IMR-90 (cell line): ENCODE measurements around the gene TACC2. TPM values are rescaled to one million over a fixed set of nuclear protein-coding genes. Genes with fewer than 3 reads are reported as not detected.

ENCODE experiments used
- ATAC-seq: fragments of 200-7000 bp; cut with Tn5 transposase; 2 replicates; pipeline ENCODE4 v1.9.1; 2020; ENCODE audit warnings: low read depth, mild to moderate bottlenecking, moderate library complexity
- BruUV-seq: library from RNA; stranded (reverse); fragments of 400-500 nt; replicated peaks from 2 replicates; lab custom pipeline; 2021; lab: Mats Ljungman, UMichigan
- CTCF ChIA-PET: fragments of 300-600 bp; formaldehyde crosslinking; extraction: SDS; loops from one replicate; lab custom pipeline; 2021; ENCODE audit warnings: antibody characterized with exemption; lab: Yijun Ruan, JAX
- POLR2A ChIA-PET: fragments of 300-600 bp; sonication (Branson Sonifier 250); formaldehyde crosslinking; loops from one replicate; lab custom pipeline; 2022; ENCODE audit warnings: antibody characterized with exemption; ENCODE audit not compliant: unreplicated experiment; lab: Charles Lee
- DNase-seq: peaks from one replicate; pipeline ENCODE4 v3.0.0; 2013
- H2AFZ ChIP-seq: replicated peaks from 2 replicates; pipeline ENCODE3; 2013; ENCODE audit warnings: low read length, mild to moderate bottlenecking; ENCODE audit not compliant: poor library complexity
- H2AK5ac ChIP-seq: 2 replicates; pipeline ENCODE4 v1.6.1; 2013; ENCODE audit warnings: low read depth, low read length, inconsistent platforms
- H2AK9ac ChIP-seq: replicated peaks from 2 replicates; pipeline ENCODE3; 2013; ENCODE audit warnings: mild to moderate bottlenecking, low read depth, low read length, moderate library complexity; ENCODE audit not compliant: poor library complexity
- H2BK120ac ChIP-seq: 2 replicates; pipeline ENCODE4 v1.6.1; 2013; ENCODE audit warnings: low read depth, low read length, inconsistent platforms
- H2BK15ac ChIP-seq: 3 replicates; pipeline ENCODE4 v1.6.1; 2013; ENCODE audit warnings: low read depth, low read length, inconsistent platforms
- H2BK20ac ChIP-seq: 2 replicates; pipeline ENCODE4 v1.6.1; 2013; ENCODE audit warnings: low read depth, mild to moderate bottlenecking, inconsistent platforms, low read length, moderate library complexity
- H2BK5ac ChIP-seq: 2 replicates; pipeline ENCODE4 v1.6.1; 2013; ENCODE audit warnings: mild to moderate bottlenecking, low read depth, low read length, inconsistent platforms; ENCODE audit not compliant: poor library complexity, severe bottlenecking
- H3K14ac ChIP-seq: replicated peaks from 2 replicates; pipeline ENCODE4 v1.6.1; 2013; ENCODE audit warnings: low read depth, low read length, inconsistent platforms
- H3K18ac ChIP-seq: 2 replicates; pipeline ENCODE4 v1.6.1; 2013; ENCODE audit warnings: low read depth, low read length, control low read depth
- H3K23ac ChIP-seq: 2 replicates; pipeline ENCODE4 v1.6.1; 2013; ENCODE audit warnings: low read depth, low read length, inconsistent platforms
- H3K27ac ChIP-seq: 2 replicates; pipeline ENCODE4 v1.5.1; 2013; ENCODE audit warnings: mild to moderate bottlenecking, control low read depth, low read length; ENCODE audit not compliant: insufficient read depth
- H3K27me3 ChIP-seq: 2 replicates; pipeline ENCODE4 v1.6.1; 2013; ENCODE audit warnings: low read length; ENCODE audit not compliant: control insufficient read depth, insufficient read depth
- H3K36me3 ChIP-seq: 2 replicates; pipeline ENCODE4 v1.6.1; 2013; ENCODE audit warnings: low read length, mixed read lengths; ENCODE audit not compliant: control insufficient read depth, insufficient read depth
- H3K4ac ChIP-seq: 2 replicates; pipeline ENCODE4 v1.6.1; 2013; ENCODE audit warnings: low read depth, low read length, inconsistent platforms
- H3K4me1 ChIP-seq: 2 replicates; pipeline ENCODE4 v1.6.1; 2013; ENCODE audit warnings: low read length, mixed read lengths; ENCODE audit not compliant: control insufficient read depth, insufficient read depth
- H3K4me2 ChIP-seq: 2 replicates; pipeline ENCODE4 v1.6.1; 2013; ENCODE audit warnings: low read depth, mild to moderate bottlenecking, control low read depth, low read length, moderate library complexity
- H3K4me3 ChIP-seq: 2 replicates; pipeline ENCODE4 v1.5.1; 2013; ENCODE audit warnings: low read depth, mild to moderate bottlenecking, control low read depth, low read length, moderate library complexity; ENCODE audit not compliant: insufficient read depth
- H3K56ac ChIP-seq: 2 replicates; pipeline ENCODE4 v1.6.1; 2013; ENCODE audit warnings: low read length, inconsistent platforms; ENCODE audit not compliant: insufficient read depth; ENCODE audit errors: extremely low read depth
- H3K79me1 ChIP-seq, 2 experiments: 2 replicates each; pipeline ENCODE4 v1.6.1; 2013; ENCODE audit warnings: low read length in 2 of 2, inconsistent platforms in 1 of 2, low read depth in 1 of 2
- H3K9ac ChIP-seq: 2 replicates; pipeline ENCODE4 v1.6.1; 2013; ENCODE audit warnings: low read depth, low read length, control low read depth
- H3K9me1 ChIP-seq: 2 replicates; pipeline ENCODE4 v1.6.1; 2013; ENCODE audit warnings: low read length, inconsistent platforms; ENCODE audit not compliant: insufficient read depth
- H3K9me3 ChIP-seq: 2 replicates; pipeline ENCODE4 v1.6.1; 2013; ENCODE audit warnings: low read length; ENCODE audit not compliant: control insufficient read depth, insufficient read depth
- H4K20me1 ChIP-seq: 2 replicates; pipeline ENCODE4 v1.6.1; 2013; ENCODE audit warnings: low read length, inconsistent platforms; ENCODE audit not compliant: insufficient read depth
- H4K5ac ChIP-seq: 2 replicates; pipeline ENCODE4 v1.6.1; 2013; ENCODE audit warnings: mild to moderate bottlenecking, low read depth, low read length, control low read depth
- H4K8ac ChIP-seq, 2 experiments: 2 replicates each; pipeline ENCODE4 v1.6.1; 2013; ENCODE audit warnings: low read depth in 2 of 2, low read length in 2 of 2, control low read depth in 1 of 2, inconsistent platforms in 1 of 2
- H4K91ac ChIP-seq: 2 replicates; pipeline ENCODE4 v1.6.1; 2013; ENCODE audit warnings: low read depth, low read length, inconsistent platforms; ENCODE audit not compliant: insufficient read depth
- BHLHE40 ChIP-seq: fragments of 150-350 bp; IDR thresholded peaks from 2 replicates; pipeline ENCODE4 v1.6.1; 2016; ENCODE audit warnings: mild to moderate bottlenecking, low read depth, low read length
- CEBPB ChIP-seq: IDR thresholded peaks from 2 replicates; pipeline ENCODE4 v1.6.1; 2012; ENCODE audit warnings: low read depth, low read length, improper control_type of control experiment
- CHD1 ChIP-seq: IDR thresholded peaks from 2 replicates; pipeline ENCODE4 v1.6.1; 2012; ENCODE audit warnings: low read depth, low read length, improper control_type of control experiment
- CTCF ChIP-seq: conservative IDR thresholded peaks from 2 replicates; pipeline ENCODE4 v1.5.1; 2012; ENCODE audit warnings: mild to moderate bottlenecking, low read depth, low read length, improper control_type of control experiment
- ELK1 ChIP-seq: fragments of 150-350 bp; IDR thresholded peaks from 2 replicates; pipeline ENCODE4 v1.6.1; 2016; ENCODE audit warnings: low read depth, mild to moderate bottlenecking, low read length, moderate library complexity, borderline replicate concordance
- FOS ChIP-seq: fragments of 150-350 bp; IDR thresholded peaks from 2 replicates; pipeline ENCODE4 v1.6.1; 2016; ENCODE audit warnings: low read depth, low read length
- MAFK ChIP-seq: IDR thresholded peaks from 2 replicates; pipeline ENCODE4 v1.6.1; 2012; ENCODE audit warnings: low read depth, low read length, improper control_type of control experiment
- MAZ ChIP-seq: IDR thresholded peaks from 2 replicates; pipeline ENCODE4 v1.6.1; 2012; ENCODE audit warnings: low read depth, mild to moderate bottlenecking, low read length, improper control_type of control experiment, moderate library complexity, borderline replicate concordance
- MXI1 ChIP-seq: IDR thresholded peaks from 2 replicates; pipeline ENCODE4 v1.6.1; 2012; ENCODE audit warnings: low read depth, mild to moderate bottlenecking, low read length, moderate library complexity, borderline replicate concordance
- NFE2L2 ChIP-seq: fragments of 150-350 bp; IDR thresholded peaks from 2 replicates; pipeline ENCODE4 v1.6.1; 2016; ENCODE audit warnings: low read depth, mild to moderate bottlenecking, low read length
- POLR2A ChIP-seq: IDR thresholded peaks from 2 replicates; pipeline ENCODE4 v1.6.1; 2012; ENCODE audit warnings: mild to moderate bottlenecking, low read depth, low read length
- RAD21 ChIP-seq: IDR thresholded peaks from 2 replicates; pipeline ENCODE4 v1.6.1; 2012; ENCODE audit warnings: low read length, improper control_type of control experiment
- RCOR1 ChIP-seq: IDR thresholded peaks from 2 replicates; pipeline ENCODE4 v1.6.1; 2012; ENCODE audit warnings: mild to moderate bottlenecking, low read length, improper control_type of control experiment; ENCODE audit not compliant: insufficient replicate concordance
- RFX5 ChIP-seq: IDR thresholded peaks from 2 replicates; pipeline ENCODE4 v1.8.0; 2012; ENCODE audit warnings: low read depth, mild to moderate bottlenecking, low read length, moderate library complexity
- SMC3 ChIP-seq: fragments of 150-350 bp; IDR thresholded peaks from 2 replicates; pipeline ENCODE4 v1.6.1; 2016; ENCODE audit warnings: low read depth, mild to moderate bottlenecking, antibody characterized with exemption, low read length, moderate library complexity
- USF2 ChIP-seq: fragments of 150-350 bp; IDR thresholded peaks from 2 replicates; pipeline ENCODE4 v1.6.1; 2017; ENCODE audit warnings: mild to moderate bottlenecking, antibody characterized with exemption, low read length, low read depth
- WGBS, 2 experiments: methylation state at CpG; one replicate each; pipeline versions ENCODE4 v1.1.5 to v1.1.7; 2013; ENCODE audit warnings: missing lambda C conversion rate in 2 of 2; ENCODE audit not compliant: insufficient read length in 1 of 2; ENCODE audit errors: extremely low coverage in 2 of 2; 5-methylcytosine and 5-hydroxymethylcytosine counted together
- dilution Hi-C: fragments of 300-500 bp; cut with HindIII; formaldehyde crosslinking; loops from one replicate; pipeline ENCODE4 v1.14.3; 2018; ENCODE audit warnings: low sequenced_read_pairs; ENCODE audit not compliant: unreplicated experiment
- in situ Hi-C: fragments of 300-500 bp; cut with MboI; formaldehyde crosslinking; loops from 3 replicates; pipeline ENCODE4 v1.14.3; 2019; ENCODE audit warnings: low sequenced_read_pairs, inconsistent platforms, mixed read lengths
- intact Hi-C: fragments of 100-400 bp; cut with micrococcal nuclease; formaldehyde crosslinking; loops from 2 replicates; pipeline ENCODE4 v1.10.0; 2022
- polyA plus RNA-seq, 3 experiments: library from polyadenylated mRNA; depleted of rRNA; stranded (reverse); fragments of >200 nt; gene quantifications; 2 replicates each; pipeline ENCODE4 v1.2.3, GENCODE V29; 2012; ENCODE audit warnings: low replicate concordance in 1 of 3
- total RNA-seq: library from RNA; depleted of rRNA; stranded (reverse); fragments of >200 nt; gene quantifications from 2 replicates; pipeline ENCODE4 v1.2.3, GENCODE V29; 2012

Gene TACC2
- total and polyA plus RNA-seq, 2 of the 4 experiments (the other 2 are of a cell fraction) = 2.9 to 15.4 TPM

DNA sequence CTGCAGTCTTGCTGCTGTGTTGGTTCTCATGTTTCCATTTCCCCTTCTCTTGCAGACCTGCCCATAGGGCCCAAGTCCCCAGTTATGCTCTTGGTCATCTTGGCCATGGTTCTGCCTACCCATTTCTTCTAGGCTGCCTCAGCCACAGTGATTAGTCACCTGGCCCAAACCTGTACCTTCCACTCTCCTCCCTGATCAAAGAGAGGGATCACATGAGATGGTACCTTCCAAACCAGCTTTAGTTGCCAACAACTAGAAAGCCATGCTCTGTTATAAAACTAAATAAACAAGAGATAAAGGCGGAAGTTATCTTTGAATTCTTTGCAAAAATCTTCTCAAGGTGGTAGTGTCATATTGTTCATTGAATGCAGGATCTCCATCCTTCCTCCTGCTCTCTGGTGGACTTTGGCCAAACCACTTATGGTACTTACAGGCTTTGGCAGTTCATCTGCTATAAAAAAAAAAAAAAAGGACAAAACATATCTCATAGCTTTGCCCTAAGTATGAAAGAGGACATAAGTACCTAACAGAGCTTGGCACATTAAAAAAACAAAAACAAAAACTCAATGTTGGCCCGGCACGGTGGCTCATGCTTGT, 25.8 kb downstream of the TACC2 start:
- Histone ChIP-seq H3K27ac (no peak overlapping the region), H2AK9ac (peak overlapping the region; percentile 39), H2BK5ac (no peak overlapping the region), H2AK5ac (no peak overlapping the region), H3K9ac (no peak overlapping the region), H2BK15ac (no peak overlapping the region), H3K4me3 (no peak overlapping the region), H4K5ac (no peak overlapping the region), H3K9me3 (peaks cover 4% of the 10 kb centered on the region; the same call in 1 of the 2 replicates), H4K20me1 (no peaks in the 10 kb centered on the region), H3K4ac (no peak overlapping the region), H3K4me1 (no peaks in the 10 kb centered on the region), H3K27me3 (peaks cover 25% of the 10 kb centered on the region), H3K56ac (no peak overlapping the region), H3K79me1 (no peaks in the 10 kb centered on the region), H4K8ac (no peak overlapping the region), H3K4me2 (no peak overlapping the region), H3K14ac (no peak overlapping the region), H2BK20ac (no peak overlapping the region), H3K36me3 (no peaks in the 10 kb centered on the region), H3K9me1 (no peaks in the 10 kb centered on the region), H3K18ac (no peak overlapping the region), H2AFZ (no peak overlapping the region), H4K91ac (no peak overlapping the region), H2BK120ac (no peak overlapping the region), H3K23ac (no peak overlapping the region)
- ATAC-seq (no peak), DNase-seq (no peak)
- intact Hi-C loops = no loop called here
- in situ Hi-C loops = no loop called here
- BruUV-seq = no TSS peak
- POLR2A ChIA-PET = no interaction called here
- CTCF ChIA-PET = no interaction called here
- TF ChIP-seq USF2 (no peak), RAD21 (no peak), CHD1 (no peak), MAZ (no peak), MXI1 (no peak), RFX5 (no peak), MAFK (no peak), ELK1 (no peak), SMC3 (no peak), RCOR1 (no peak), FOS (no peak), POLR2A (no peak), NFE2L2 (no peak), CTCF (no peak), BHLHE40 (no peak), CEBPB (no peak)
- WGBS, 2 experiments = no CpG with 5 or more reads among the region's 3 CpGs
- dilution Hi-C loops = no loop called here
